ENCODE results near the gene PTCH2.
A peak's percentile ranks its signal among the peaks of the same experiment; 100 is the strongest.

PTCH2 gene

GRCh38 chr1:44810101-44810761, 32.8 kb downstream of the PTCH2 start:
- Histone ChIP-seq H3K9me3 (ENCODE audit: severe bottlenecking) (no peaks in the 10 kb centered on the region), H3K27ac (no peak overlapping the region), H3K27me3 (ENCODE audit: insufficient read depth, low read depth, severe bottlenecking) (no peaks in the 10 kb centered on the region), H3K4me3 (ENCODE audit: low read depth, low read length) (no peak overlapping the region), H3K36me3 (peaks cover 23% of the 10 kb centered on the region)
- DNase-seq = no peak
- TF ChIP-seq CTCF (IDR thresholded peaks at IDR 0.05; ENCODE audit: low read depth, low read length) = no peak

DNA sequence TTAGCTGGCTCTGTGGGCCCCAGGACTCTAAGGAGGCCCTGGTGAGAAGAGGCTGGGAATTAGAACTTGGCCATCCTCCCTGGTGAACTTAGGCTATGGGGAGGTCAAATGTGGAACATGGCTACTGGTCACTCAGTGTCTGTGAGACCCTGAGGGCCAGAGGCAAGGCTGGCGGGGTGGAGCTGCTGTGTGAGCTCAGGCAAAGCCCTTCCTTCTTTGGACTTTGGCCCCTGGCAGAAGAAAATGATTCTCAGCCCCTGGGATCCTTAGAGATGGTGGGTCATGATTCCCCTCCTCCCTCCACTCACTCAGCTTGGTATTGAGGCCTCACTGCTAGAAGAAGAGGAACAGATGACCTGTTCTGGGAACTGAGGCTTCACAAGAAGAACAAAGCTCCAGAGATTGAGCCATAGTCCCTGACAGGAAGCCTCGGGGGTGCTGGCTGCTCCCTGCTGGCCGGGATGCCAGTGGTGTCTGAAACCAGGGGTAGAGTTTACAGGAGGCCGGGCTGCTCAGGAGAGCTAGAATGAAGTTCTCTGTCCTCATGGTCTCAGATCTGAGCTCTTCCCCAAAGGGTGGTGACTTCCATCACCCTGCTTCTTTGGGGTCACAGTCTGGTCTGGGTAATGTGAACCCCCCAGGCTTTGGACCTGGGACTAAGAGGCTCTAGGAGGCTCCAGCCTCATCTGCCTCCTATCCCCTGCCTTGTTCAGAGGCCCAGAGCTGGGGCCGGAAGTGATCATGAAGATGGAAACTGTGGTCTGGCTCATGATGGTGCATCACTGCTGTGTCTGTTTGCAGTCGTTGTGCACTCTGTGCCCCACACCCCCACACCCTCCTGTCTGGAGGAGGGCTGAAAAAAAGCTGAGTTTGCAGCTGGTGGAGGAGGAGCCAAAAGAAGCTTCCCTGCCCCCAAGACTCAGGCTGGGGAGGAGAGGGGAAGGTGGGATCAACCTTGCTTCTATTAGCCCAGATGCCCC, 33.8 kb downstream of the PTCH2 start:
- Histone ChIP-seq H3K4me3 (ENCODE audit: low read depth, low read length) (no peak overlapping the region), H3K36me3 (peaks cover 31% of the 10 kb centered on the region), H3K27ac (no peak overlapping the region), H3K9me3 (ENCODE audit: severe bottlenecking) (no peaks in the 10 kb centered on the region), H3K27me3 (ENCODE audit: insufficient read depth, low read depth, severe bottlenecking) (no peaks in the 10 kb centered on the region)
- no peak for DNase-seq
- no peak for TF ChIP-seq CTCF (IDR thresholded peaks at IDR 0.05; ENCODE audit: low read depth, low read length)

DNA sequence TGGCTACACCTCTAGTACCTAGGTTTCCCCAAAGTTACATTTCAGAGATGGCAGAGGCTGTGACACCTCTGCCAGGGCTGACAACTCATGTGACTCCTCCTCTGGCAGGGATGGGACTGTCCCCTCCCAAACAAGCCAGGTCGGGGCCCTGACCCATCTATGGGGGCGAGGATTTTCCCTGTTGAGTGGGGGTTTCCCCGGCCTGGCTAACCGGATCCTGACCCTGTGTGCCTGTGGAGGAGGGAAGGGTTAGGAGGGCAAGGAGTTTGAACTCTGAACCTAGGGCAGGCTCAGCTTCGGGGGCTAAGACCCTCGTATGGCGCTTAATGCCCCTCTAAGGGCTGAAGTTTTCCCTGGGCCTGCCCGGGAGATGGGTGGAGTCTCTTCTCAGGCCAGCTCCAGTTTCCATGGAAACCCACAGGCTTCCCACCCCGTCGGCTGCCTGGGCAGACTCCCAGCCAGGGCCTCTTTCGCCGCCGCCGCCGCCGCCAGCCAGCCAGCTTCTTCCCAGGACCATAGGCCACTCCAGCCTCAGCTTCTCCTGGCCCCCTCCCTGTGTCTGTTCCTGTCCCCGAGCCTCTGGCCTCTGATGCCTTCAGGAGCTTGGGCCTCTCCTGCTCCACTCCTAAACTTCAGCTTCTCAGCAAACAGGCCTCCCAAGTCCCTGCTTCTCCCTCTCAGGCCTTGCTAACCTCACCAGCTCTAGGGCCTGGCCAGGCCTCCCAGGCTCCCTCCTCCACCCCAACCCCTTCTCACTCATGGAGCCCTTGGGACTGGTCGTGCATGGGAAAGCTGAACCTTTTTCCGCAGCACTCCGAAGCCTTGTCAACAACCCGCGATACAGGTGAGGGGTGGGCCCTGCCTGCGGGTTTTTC, 34.8 kb downstream of the PTCH2 start, which contains the start of gene BTBD19:
Gene BTBD19 (plus strand): TSS at position 461 of the 875 bp plus-strand sequence. CDS start 298 bp downstream, at position 759.
- no peak for TF ChIP-seq CTCF (IDR thresholded peaks at IDR 0.05; ENCODE audit: low read depth, low read length)
- DNase-seq = no peak
- H3K27ac ChIP-seq = peak within 1 kb of the TSS; percentile 66
- H3K36me3 ChIP-seq = peaks cover 40% of the 10 kb centered on the region
- H3K27me3 ChIP-seq (ENCODE audit: insufficient read depth, low read depth, severe bottlenecking) = no peaks in the 10 kb centered on the region
- no peak within 1 kb of the TSS for H3K4me3 ChIP-seq (ENCODE audit: low read depth, low read length)
- H3K9me3 ChIP-seq (ENCODE audit: severe bottlenecking) = no peaks in the 10 kb centered on the region

GRCh38 chr1:44807364-44808062, 35.5 kb downstream of the PTCH2 start:
- Histone ChIP-seq H3K4me3 (ENCODE audit: low read depth, low read length) (no peak overlapping the region), H3K27me3 (ENCODE audit: insufficient read depth, low read depth, severe bottlenecking) (no peaks in the 10 kb centered on the region), H3K36me3 (peaks cover 48% of the 10 kb centered on the region), H3K27ac (peak overlapping the region; percentile 66), H3K9me3 (ENCODE audit: severe bottlenecking) (no peaks in the 10 kb centered on the region)
- TF ChIP-seq CTCF (IDR thresholded peaks at IDR 0.05; ENCODE audit: low read depth, low read length) = no peak
- peak; percentile 83 for DNase-seq
